ENCODE data around the gene TOGARAM2.

TOGARAM2 gene

GRCh38 chr2:29042561-29043075 lies 61.5 kb downstream of the TOGARAM2 start:
- peak; percentile 22; the same call in 1 of the 2 replicates for TF ChIP-seq CTCF (IDR thresholded peaks at IDR 0.05; ENCODE audit: low read depth, low read length)
- Histone ChIP-seq H3K4me3 (ENCODE audit: low read depth, low read length) (no peak overlapping the region), H3K36me3 (no peaks in the 10 kb centered on the region), H3K27me3 (no peaks in the 10 kb centered on the region), H3K4me1 (peaks cover 24% of the 10 kb centered on the region), H3K9me3 (no peaks in the 10 kb centered on the region)
- peak; percentile 83 for DNase-seq

GRCh38 chr2:29044459-29044858 lies 63.4 kb downstream of the TOGARAM2 start:
- Histone ChIP-seq H3K9me3 (no peaks in the 10 kb centered on the region), H3K36me3 (no peaks in the 10 kb centered on the region), H3K4me1 (peaks cover 17% of the 10 kb centered on the region), H3K27me3 (no peaks in the 10 kb centered on the region), H3K4me3 (ENCODE audit: low read depth, low read length) (no peak overlapping the region)
- DNase-seq: no peak
- TF ChIP-seq CTCF (IDR thresholded peaks at IDR 0.05; ENCODE audit: low read depth, low read length): no peak

GRCh38 chr2:29046321-29046720 lies 65.2 kb downstream of the TOGARAM2 start:
- no peak for DNase-seq
- no peaks in the 10 kb centered on the region for H3K27me3 ChIP-seq
- no peak overlapping the region for H3K4me3 ChIP-seq (ENCODE audit: low read depth, low read length)
- peaks cover 17% of the 10 kb centered on the region for H3K4me1 ChIP-seq
- TF ChIP-seq CTCF (IDR thresholded peaks at IDR 0.05; ENCODE audit: low read depth, low read length): no peak
- H3K36me3 ChIP-seq: no peaks in the 10 kb centered on the region
- H3K9me3 ChIP-seq: no peaks in the 10 kb centered on the region

GRCh38 chr2:29047083-29047845 lies 66.2 kb downstream of the TOGARAM2 start:
- H3K4me1 ChIP-seq: peaks cover 15% of the 10 kb centered on the region
- DNase-seq: no peak
- no peaks in the 10 kb centered on the region for H3K27me3 ChIP-seq
- no peaks in the 10 kb centered on the region for H3K36me3 ChIP-seq
- TF ChIP-seq CTCF (IDR thresholded peaks at IDR 0.05; ENCODE audit: low read depth, low read length): no peak
- no peaks in the 10 kb centered on the region for H3K9me3 ChIP-seq
- H3K4me3 ChIP-seq (ENCODE audit: low read depth, low read length): no peak overlapping the region

GRCh38 chr2:29050591-29050990 lies 69.5 kb downstream of the TOGARAM2 start:
- Histone ChIP-seq H3K36me3 (no peaks in the 10 kb centered on the region), H3K9me3 (no peaks in the 10 kb centered on the region), H3K4me3 (ENCODE audit: low read depth, low read length) (no peak overlapping the region), H3K27me3 (no peaks in the 10 kb centered on the region), H3K4me1 (peaks cover 9% of the 10 kb centered on the region)
- no peak for TF ChIP-seq CTCF (IDR thresholded peaks at IDR 0.05; ENCODE audit: low read depth, low read length)
- DNase-seq: no peak

GRCh38 chr2:29051730-29052129 lies 70.6 kb downstream of the TOGARAM2 start:
- TF ChIP-seq CTCF (IDR thresholded peaks at IDR 0.05; ENCODE audit: low read depth, low read length): no peak
- peaks cover 9% of the 10 kb centered on the region for H3K4me1 ChIP-seq
- no peaks in the 10 kb centered on the region for H3K9me3 ChIP-seq
- H3K27me3 ChIP-seq: no peaks in the 10 kb centered on the region
- H3K4me3 ChIP-seq (ENCODE audit: low read depth, low read length): no peak overlapping the region
- H3K36me3 ChIP-seq: no peaks in the 10 kb centered on the region
- DNase-seq: no peak

All from BE2C (cell line).